NK-92 (cell line): ENCODE data around the gene STIM2.

Experiments used
- DNase-seq: peaks from one replicate; lab custom pipeline; 2025; ENCODE audit not compliant: unreplicated experiment; lab: John Stamatoyannopoulos, UW

Gene STIM2

DNA sequence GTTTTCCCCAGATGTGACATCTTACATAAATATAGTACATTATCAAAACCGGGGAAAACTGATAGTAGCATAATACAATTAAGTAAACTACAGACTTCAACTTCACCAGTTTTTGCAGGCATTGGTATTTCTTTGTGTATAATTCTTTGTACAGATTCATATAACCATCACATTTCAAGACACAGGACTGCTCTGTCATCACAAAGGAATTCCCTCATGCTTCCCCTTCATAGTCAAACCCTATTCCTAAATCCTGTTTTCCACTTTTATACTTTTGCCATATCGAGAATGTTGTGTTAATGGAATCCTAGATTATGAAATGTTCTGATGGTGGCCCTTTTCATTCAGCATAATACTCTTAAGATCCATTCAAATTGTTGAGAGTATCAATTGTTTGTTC lies 36.0 kb downstream of the STIM2 start:
- DNase-seq, result no peak

- DNase-seq, result no peak
Measured at GRCh38 chr4:26899991-26900390, 39.4 kb downstream of the STIM2 start.

GRCh38 chr4:26900765-26901164 lies 40.1 kb downstream of the STIM2 start:
- DNase-seq, result no peak

- no peak for DNase-seq
Measured at GRCh38 chr4:26905172-26905571, 44.5 kb downstream of the STIM2 start.

- DNase-seq, result no peak
Measured at GRCh38 chr4:26907731-26908599, 47.3 kb downstream of the STIM2 start.

- no peak for DNase-seq
Measured at GRCh38 chr4:26909369-26909768, 48.7 kb downstream of the STIM2 start.

GRCh38 chr4:26911254-26911653 lies 50.6 kb downstream of the STIM2 start:
- DNase-seq, result no peak

GRCh38 chr4:26912069-26912468 lies 51.4 kb downstream of the STIM2 start:
- no peak for DNase-seq

GRCh38 chr4:26912810-26913209 lies 52.2 kb downstream of the STIM2 start:
- no peak for DNase-seq

DNA sequence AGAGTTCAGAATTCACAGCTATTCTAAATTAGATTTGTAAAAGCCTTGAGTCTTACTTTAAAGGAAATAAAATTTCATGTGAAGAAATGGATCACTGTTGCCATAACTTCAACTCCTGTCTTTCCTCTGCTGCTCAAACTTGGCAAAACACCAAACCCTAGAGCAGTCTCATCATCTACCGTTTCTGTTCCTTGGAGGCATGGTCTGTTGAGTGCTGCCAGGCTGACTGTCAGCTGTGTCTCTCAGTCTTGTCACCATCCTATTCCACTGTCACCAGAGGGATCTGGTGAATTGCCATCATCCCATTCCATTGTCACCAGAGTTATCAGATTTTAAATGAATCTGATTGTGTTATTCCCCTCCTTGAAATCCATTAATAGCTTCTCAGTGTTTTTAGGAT lies 55.6 kb downstream of the STIM2 start:
- DNase-seq, result no peak

GRCh38 chr4:26930964-26931363 lies 70.3 kb downstream of the STIM2 start:
- no peak for DNase-seq

DNA sequence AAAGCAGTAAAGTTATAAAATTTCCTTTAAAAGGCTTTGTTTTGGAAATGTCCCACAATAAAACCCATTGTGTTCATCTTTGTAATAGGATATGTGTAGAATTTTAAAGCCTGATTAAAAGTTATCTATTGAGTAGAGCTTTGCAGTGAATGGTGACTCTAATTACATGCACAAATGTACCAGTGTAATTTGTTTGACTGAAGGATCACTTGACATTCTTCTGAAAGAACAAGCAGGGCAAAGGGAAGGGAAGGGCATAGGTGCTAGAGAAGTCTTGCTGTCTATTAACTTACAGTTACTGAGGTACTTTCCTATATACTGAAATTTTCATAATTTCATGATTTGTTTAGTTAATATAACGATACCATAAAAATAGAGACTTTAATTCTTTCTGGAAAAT lies 70.8 kb downstream of the STIM2 start:
- no peak for DNase-seq

DNA sequence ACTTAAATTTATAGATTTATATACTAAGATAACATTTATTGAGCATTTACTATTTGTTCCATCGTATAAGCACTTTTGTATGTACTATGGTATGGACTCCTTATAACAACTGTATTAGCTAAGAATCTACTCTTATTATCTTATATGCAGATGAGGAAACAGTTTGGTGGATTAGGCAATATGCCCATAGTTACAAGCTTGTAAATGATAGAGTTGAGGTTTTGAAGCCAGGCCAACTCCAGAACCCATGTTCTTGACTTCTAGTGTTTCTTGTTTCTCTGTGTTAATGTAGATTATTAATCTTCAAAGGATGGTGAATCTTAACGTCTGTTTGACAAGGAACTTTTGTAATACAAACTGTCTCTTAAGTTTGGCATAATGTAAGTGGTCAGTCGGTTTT lies 71.3 kb downstream of the STIM2 start:
- no peak for DNase-seq

DNA sequence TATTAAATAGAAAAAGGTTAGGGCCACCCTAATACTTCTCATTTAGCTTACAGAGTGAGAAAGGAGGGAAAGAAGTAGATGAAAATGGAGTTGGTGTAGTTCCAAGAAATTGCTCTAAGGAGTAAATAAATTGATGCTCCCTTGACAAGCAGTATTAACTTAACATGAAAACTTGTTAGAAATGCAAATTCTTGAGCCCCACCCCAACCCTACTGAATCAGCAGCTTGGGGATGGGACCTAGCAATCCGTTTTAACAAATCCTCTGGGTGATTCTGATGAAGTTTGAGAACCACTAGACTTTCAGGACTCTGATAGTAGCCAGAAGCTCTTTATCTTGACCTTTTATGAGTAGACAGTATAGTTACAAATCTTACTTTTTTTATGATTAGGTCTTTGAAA lies 74.8 kb downstream of the STIM2 start:
- DNase-seq, result no peak

DNA sequence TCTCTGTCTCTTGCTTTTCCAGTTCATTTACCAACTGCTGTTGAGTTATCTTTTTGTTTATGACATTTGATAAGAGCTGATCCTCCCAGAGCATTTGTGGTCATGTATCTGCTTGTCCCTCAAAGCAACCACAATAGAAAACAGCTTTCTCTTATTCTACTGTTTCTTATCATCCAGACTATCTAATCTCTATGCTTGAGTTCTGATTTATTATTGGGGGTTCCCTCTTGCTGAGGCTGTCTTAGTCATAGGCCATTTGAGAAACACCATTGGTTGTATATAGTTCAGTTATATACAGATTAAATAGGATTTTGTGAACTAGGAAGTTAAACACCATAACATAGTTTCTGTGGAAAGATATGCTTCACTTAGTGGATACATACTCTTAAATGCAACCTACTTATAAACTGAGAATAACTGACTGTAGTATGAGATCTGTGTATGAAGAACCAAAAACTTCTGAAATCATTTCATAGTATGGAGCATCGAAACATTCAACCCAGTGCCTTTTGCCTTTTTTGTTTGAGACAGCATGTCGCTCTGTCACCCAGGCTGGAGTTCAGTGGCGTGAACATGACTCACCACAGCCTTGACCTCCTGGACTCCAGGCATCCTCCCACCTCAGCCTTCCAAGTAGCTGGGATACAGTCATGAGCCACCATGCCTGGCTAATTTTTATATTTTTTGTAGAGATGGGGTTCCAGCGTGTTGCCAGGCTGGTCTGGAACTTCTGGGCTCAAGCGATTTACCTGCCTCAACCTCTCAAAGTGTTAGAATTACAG lies 75.8 kb downstream of the STIM2 start:
- no peak for DNase-seq

GRCh38 chr4:26937139-26937538 lies 76.5 kb downstream of the STIM2 start:
- no peak for DNase-seq

- DNase-seq, result no peak
Measured at GRCh38 chr4:26937567-26937966, 76.9 kb downstream of the STIM2 start.

DNA sequence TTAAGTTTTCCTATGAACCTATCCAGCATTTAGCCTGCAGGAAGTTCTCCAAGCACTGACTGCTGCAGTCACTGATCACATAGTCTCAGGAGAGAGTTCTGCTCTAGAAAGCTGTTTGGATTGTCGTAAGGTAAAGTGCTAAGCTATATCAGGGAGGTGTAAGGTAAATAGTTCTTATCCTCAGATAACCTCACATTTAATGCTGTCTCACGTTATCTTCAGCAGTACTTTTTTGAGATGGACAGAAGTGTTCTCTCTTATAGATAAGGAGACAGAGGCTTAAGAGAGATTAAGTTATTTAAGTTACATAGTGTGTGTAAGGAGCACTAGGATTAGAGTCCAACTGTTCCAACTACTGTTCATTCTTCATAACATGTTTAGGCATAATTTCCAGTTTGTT lies 77.9 kb downstream of the STIM2 start:
- no peak for DNase-seq

GRCh38 chr4:26941951-26942350 lies 81.3 kb downstream of the STIM2 start:
- no peak for DNase-seq

GRCh38 chr4:26942871-26943270 lies 82.2 kb downstream of the STIM2 start:
- DNase-seq, result no peak

- no peak for DNase-seq
Measured at GRCh38 chr4:26943391-26943790, 82.8 kb downstream of the STIM2 start.

DNA sequence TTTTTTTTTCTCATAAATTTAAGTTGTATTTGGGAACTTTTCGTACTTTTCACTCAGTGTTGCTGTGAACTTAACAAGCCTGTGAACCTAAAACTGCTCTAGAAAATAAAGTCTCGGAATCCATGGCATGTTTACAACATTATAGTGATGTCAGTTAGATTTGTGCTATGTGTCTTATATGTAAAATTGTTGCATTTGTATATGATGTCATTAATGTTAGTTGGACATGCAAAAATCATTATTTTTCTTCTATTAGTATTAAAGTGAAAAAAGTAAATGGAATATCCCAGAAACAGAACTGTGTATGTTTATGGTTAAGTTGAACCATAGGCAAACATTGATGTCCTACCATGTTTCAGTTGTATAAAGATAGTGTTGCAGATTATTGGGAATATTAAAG lies 85.2 kb downstream of the STIM2 start:
- DNase-seq, result no peak
